Occipital lobe (tissue), 2 donors: ENCODE data around the gene SMG6. TPM values are rescaled to one million over a fixed set of nuclear protein-coding genes. Genes with fewer than 3 reads are reported as not detected.

Experiments used
- DNase-seq: peaks from one replicate; lab custom pipeline; 2025; lab: John Stamatoyannopoulos, UW
- total RNA-seq: library from RNA; depleted of rRNA; stranded (reverse); fragments of >200 nt; gene quantifications from one replicate; pipeline ENCODE4 v1.2.3, GENCODE V29; 2014

The SMG6 gene
- total RNA-seq, 1 donor from 2014 or later: 19.8 TPM

DNA sequence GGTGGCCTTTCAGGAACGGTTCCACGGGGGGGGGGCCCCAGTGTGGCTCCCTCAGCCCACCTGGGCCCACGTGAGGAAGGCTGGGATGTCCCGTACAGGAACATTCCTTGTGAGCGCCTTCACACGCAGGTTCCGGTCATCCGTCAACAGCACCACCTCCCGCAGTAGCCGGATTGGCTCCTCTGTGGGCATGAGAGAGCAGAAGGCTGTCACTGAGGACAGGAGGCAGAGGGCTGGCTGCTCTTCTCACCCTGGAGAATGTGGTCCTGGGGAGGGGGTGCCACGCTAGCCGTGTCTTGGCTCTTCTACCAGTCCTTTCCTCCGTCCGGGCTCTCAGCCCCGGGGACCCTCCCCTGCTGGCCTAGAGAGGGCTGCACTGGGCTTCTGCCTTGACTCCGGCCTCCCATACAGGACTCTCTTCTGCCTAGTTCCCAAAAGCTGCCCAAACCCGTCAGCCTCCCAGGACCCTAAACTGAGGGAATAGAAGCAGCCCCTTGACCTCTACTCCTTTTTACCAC is 242.1 kb downstream of the SMG6 start:
- DNase-seq: no peak

DNA sequence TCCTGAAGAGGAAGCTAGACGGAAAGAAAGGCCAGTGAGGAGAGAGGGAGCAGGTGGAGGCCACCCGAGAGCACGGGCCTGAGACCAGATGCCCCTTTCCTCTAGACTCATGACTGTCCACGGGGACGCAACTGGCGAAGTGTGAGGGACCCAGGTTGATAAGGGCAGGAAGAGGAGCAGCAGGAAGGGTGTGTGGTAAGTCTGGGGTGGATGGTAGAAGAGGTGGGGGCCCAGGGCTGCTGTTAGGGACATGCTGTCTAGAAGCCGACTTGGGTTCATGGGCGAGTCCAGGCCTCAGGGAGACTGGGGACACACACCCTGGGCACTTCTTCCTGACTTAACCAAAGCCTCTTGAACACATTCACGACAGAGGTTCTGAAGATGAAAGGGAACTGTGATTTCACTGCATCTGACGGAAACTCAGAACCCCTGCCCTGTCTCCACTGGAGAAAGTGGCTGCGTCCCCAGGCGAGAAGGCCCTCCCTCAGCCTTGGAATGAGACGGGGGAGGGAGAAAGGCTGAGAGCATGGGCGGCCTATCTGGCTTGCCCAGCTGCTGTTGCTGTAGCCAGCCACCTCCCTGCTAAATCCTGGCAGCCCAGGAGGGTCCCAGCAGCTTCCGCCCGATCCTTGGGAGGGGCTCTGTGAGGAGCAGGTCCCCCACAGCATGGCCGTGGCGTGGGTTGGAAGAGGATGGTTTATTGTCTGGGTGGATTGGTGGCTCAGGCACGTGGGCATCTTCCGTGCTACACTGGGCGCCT is 242.7 kb downstream of the SMG6 start:
- DNase-seq: no peak

DNA sequence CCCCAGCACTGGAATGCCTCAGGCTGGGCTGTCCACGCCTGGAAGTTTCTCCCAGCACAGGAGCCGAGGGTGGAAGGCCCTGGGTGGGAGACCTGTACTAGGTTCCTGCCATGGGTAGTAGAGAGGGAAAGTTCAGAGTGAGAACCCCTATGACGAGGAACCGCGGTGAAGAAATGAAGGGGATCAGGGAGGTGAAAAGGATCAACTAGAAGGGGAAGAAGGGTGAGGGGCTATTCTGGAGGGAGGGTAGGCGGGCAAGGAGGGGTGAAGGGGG is 243.3 kb downstream of the SMG6 start:
- no peak for DNase-seq

DNA sequence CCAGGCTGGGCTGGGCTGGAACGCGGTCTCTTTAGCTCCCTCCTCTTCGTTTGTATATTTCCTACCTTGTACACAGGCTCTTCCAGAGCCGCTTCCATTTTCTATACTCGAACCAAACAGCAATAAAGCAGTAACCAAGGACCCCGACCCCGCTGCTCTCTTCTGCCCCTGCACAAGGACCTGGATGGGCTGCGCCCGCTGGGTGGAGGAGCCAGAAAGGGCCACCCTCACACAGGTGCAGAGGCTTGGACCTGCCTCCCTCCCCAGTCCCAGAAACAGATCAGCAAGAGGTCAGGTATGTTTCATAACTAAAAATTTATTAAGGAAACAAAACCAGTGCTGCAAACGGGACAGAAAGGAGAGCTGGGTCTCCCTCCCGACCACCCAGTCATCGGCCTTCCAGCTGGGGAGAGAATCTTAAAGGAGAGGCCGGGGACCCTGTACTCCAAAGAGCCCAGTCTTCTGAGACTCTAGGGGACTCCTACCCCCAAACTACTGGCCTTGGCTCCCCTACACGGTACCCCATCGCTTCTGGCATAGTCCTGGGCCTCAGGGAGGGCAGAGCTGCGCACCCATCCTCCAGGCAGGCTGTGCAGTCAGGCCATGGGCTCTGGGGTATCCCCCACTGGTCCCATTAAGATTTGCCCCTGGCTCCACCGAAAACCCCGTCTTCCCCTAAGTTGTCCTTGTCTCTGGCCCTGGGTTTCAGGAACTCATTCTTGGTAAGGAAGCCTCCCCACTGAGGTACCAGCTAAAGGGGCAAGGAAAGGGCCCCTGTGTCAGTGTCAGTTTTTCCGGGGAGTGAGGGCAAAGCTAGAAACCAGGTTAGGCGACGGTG is 243.8 kb downstream of the SMG6 start:
- DNase-seq: no peak

DNA sequence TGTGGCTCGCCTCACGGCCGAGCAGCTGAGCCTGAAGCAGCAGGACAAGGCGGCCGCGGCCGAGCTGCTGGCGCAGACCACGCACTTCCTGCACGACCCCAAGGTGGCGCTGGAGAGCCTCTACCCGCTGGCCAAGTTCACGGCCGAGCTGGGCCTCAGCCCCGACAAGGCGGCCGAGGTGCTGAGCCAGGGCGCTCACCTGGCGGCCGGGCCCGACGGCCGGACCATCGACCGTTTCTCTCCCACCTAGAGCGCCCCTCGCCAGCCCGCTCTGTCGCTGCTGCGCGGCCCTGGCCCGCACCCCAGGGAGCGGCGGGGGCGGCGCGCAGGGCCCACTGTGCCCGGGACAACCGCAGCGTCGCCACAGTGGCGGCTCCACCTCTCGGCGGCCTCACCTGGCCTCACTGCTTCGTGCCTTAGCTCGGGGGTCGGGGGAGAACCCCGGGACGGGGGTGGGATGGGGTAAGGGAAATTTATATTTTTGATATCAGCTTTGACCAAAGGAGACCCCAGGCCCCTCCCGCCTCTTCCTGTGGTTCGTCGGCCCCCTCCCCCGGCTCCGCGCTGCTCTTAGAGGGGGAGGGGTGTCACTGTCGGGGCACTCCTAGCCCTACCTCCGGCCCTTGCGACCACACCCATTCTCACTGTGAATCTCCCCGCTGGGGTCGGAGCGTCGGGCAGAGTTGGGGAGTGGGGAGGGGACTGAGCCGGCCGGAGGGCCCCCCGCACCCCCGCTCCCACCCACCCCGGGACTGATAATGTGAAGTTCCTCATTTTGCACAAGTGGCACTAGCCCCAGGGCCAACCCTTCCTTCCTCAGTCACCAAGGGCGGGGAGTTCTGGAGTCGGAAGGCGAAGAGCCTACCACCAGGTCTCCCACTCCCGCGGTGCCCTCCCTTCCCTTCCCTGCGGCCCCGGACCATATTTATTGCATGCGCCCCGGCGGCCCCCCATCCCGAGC is 244.7 kb downstream of the SMG6 start:
- no peak for DNase-seq

DNA sequence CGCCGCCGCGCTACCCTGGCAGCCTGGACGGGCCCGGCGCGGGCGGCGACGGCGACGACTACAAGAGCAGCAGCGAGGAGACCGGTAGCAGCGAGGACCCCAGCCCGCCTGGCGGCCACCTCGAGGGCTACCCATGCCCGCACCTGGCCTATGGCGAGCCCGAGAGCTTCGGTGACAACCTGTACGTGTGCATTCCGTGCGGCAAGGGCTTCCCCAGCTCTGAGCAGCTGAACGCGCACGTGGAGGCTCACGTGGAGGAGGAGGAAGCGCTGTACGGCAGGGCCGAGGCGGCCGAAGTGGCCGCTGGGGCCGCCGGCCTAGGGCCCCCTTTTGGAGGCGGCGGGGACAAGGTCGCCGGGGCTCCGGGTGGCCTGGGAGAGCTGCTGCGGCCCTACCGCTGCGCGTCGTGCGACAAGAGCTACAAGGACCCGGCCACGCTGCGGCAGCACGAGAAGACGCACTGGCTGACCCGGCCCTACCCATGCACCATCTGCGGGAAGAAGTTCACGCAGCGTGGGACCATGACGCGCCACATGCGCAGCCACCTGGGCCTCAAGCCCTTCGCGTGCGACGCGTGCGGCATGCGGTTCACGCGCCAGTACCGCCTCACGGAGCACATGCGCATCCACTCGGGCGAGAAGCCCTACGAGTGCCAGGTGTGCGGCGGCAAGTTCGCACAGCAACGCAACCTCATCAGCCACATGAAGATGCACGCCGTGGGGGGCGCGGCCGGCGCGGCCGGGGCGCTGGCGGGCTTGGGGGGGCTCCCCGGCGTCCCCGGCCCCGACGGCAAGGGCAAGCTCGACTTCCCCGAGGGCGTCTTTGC is 245.6 kb downstream of the SMG6 start:
- DNase-seq: no peak

DNA sequence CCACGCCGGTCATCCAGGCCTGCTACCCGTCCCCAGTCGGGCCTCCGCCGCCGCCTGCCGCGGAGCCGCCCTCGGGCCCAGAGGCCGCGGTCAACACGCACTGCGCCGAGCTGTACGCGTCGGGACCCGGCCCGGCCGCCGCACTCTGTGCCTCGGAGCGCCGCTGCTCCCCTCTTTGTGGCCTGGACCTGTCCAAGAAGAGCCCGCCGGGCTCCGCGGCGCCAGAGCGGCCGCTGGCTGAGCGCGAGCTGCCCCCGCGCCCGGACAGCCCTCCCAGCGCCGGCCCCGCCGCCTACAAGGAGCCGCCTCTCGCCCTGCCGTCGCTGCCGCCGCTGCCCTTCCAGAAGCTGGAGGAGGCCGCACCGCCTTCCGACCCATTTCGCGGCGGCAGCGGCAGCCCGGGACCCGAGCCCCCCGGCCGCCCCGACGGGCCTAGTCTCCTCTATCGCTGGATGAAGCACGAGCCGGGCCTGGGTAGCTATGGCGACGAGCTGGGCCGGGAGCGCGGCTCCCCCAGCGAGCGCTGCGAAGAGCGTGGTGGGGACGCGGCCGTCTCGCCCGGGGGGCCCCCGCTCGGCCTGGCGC is 246.3 kb downstream of the SMG6 start:
- no peak for DNase-seq

DNA sequence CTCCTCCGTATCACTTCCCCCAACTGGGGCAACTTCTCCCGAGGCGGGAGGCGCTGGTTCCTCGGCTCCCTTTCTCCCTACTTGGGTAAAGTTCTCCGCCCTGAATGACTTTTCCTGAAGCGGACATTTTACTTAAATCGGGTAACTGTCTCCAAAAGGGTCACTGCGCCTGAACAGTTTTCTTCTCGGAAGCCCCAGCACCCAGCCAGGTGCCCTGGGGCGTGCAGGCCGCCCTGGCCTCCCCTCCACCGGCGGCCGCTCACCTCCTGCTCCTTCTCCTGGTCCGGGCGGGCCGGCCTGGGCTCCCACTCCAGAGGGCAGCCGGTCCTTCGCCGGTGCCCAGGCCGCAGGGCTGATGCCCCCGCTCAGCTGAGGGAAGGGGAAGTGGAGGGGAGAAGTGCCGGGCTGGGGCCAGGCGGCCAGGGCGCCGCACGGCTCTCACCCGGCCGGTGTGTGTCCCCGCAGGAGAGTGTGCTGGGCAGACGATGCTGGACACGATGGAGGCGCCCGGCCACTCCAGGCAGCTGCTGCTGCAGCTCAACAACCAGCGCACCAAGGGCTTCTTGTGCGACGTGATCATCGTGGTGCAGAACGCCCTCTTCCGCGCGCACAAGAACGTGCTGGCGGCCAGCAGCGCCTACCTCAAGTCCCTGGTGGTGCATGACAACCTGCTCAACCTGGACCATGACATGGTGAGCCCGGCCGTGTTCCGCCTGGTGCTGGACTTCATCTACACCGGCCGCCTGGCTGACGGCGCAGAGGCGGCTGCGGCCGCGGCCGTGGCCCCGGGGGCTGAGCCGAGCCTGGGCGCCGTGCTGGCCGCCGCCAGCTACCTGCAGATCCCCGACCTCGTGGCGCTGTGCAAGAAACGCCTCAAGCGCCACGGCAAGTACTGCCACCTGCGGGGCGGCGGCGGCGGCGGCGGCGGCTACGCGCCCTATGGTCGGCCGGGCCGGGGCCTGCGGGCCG is 247.1 kb downstream of the SMG6 start:
- no peak for DNase-seq

DNA sequence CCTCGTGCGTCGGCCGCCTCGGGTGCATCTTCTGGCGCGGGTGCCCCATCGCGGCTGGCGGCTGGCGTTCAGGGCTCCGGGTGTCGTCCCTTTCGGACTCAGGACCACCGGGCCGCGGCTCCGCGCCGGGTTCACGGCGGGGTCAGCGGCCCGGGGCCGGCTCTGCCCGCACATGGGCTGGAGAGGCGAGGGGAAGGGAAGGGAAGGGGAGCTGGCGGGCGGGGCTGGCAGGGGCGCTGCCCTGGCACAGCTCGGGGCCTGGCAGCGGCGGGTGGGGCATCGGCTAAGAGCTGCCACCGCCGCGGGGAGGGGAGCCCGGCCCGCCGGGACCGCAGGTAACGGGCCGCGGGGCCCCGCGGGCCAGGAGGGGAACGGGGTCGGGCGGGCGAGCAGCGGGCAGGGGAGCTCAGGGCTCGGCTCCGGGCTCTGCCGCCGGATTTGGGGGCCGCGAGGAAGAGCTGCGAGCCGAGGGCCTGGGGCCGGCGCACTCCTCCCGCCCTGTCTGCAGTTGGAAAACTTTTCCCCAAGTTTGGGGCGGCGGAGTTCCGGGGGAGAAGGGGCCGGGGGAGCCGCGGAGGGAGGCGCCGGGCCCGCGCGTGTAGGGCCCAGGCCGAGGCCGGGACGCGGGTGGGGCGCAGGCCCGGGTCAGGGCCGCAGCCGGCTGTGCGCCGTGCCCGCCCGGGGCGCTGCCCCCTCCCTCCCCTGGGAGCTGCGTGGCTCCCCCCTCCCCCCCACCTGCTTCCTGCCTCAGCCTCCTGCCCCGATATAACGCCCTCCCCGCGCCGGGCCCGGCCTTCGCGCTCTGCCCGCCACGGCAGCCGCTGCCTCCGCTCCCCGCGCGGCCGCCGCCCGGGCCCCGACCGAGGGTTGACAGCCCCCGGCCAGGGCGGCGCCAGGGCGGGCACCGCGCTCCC is 248.0 kb downstream of the SMG6 start:
- DNase-seq: no peak

DNA sequence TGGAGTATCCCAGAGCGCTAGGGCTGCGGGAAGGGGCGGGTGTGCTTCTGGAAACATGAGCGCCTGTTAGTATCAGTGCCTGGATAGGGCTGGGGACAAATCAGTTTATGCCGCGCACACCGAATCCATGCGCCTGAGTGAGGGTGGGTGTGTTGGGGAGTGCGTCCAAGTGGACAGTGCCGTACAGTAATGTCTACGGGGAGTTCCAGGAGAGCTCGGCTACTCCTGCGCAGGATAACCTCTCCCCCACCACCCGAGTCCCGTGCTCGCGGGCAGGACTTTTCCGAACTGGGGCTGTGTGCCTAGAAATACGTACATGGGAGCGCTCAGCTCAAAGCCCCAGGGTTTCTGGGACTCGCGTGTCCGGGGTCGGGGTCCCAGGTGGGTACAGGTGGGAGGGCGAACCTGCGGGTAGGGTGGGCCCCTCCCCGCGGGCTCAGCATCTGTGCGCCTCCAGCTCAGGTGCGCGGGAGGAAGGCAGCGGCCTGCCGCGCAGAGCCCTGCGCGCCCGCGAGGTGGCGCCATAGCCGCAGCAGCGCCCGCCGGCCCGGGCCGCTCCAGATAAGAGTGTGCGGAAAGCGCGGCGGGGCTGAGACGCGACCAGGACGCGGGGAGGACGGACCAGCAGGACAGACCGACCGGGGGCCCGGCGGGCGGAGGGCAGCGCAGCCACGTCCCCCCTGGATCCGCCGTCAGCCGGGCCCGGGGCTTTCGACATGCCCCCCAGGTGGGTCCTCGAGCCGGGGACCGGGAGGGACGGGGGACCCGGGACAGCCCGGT is 248.9 kb downstream of the SMG6 start, which contains the start of gene HIC1:
Gene HIC1, plus strand, starts transcription at position 592 of the 780 bp plus-strand sequence. CDS start 1,588 bp downstream, outside the sequence.
- peak; percentile 30 for DNase-seq

DNA sequence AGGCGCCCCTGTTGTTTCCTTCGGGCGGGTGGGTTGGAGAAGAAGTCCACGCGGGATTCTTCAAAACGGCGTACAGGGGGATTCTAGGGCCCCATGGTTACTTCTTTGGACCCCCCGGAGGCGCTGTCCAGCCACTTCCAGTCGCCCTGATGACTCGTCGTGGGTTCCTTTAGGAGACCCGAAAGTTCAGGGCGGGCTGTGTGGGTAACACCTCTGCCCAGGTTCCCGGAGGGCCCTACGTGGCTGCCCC is 249.4 kb downstream of the SMG6 start:
- DNase-seq: no peak

DNA sequence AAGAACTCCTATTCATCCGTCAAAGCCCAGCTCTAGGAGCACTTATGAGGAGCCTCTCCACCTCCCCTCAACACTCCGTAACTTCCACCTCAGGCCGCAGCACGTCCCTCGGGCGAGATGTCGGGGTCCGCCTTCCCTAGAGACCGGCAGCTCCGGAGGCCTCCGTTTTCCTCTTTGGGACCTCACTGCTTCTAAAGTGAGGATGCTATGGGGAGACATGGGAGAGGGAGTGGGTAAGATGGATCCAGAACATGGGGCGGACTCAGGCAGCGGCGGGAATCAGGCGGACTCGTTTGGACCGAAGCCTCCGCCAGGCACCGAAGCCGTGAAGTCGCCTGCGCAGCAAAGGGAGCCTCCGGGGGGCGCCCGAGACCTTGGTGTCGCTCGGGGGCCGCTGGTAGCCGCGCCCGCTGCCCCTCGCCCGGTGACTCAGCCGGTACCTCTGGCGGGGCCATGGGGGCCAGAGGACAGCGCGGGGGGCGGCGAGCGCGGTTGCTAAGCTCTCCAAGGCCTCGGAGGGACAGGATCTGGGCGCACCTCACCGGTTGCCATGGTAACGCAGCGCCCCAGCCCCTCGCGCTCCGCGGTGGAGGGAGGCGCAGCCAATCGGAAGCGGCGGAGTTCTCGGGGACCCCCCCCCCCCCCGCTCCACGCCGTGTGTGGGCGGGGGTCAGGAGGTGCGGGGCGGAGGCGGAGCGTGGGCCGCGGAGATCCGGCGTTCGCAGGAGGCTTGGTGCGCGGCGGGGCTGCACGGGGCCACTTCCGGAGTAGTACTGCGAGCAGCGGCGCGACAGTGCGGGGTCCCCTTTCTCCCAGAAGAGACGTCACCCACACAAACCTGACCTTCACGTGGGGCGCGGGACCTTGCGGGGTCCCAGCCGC is 250.0 kb downstream of the SMG6 start:
- peak; percentile 69 for DNase-seq

DNA sequence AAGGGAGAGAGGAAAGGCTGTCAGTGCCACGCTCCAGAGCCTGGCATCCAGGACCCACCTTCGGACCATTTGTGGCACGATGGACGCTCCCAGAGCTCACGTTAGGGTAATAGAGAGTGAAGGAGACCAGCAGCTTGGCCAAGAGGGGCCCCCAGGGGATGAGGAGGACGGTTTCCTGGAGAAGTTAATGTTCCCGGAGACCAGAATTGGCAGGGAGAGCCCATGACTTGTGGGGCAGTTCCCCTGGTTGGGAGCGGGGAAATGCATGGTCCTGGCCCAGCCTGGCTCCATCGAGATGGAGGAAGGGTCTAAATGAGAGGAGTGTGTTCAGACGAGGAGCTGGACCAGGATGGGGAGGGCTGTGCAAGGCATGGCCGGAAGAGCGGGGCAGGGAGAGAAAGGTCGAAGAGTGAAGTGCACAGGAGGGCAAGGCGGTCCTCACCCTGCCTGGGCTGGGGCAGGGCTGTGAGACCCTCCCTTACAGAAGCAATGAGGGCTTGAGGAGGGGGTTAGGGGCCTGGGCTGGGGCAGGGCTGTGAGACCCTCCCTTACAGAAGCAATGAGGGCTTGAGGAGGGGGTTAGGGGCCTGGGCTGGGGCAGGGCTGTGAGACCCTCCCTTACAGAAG is 251.5 kb downstream of the SMG6 start:
- DNase-seq: no peak

DNA sequence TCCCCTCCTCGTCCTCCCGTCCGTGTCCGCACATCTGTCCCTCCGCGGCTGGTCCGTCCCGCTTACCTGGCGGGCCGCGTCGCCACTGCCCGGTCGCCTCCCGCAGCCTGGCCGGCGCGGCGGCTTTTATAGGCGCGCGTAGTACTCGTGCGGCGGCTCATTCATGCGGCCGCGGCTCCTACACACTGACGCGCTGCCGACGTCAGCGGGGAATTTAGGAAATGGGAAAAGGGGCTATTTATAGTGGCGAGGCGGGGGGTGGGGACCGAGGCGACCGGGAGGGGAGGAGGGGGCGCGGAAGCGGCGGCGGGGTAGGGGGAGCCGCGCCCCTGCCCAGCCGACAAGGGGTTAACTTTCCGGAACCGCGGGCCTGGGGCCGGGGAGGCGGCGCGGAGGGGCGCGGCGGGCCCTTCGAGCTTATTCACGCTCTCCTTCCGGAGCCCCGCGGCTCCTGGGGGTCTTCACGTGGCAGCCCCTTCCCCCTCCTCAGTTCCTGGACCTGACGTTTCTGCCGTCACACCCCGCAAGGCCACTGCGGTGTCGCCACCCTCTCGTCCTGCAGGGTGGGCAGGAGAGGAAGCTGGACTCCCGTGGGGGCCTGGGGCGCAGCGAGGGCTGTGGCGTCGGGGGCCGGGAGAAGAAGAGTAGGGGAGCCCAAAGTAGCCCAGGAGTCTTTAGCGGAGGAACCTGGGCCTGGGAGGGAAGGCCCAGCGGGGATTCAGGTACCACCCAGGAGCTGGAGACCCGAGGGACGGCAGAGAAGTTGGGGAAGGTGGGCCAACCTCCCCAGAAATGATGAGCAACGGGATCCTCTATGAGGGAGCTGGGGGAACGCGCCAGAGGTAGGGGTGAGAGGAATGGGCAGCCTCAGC is 252.3 kb downstream of the SMG6 start:
- no peak for DNase-seq
